Right lobe of liver (tissue), 6 donors: Measurements from ENCODE around the gene KRT35. TPM values are rescaled to one million over a fixed set of nuclear protein-coding genes. Genes with fewer than 3 reads are reported as not detected.

Experiments
- ATAC-seq, 4 donors: fragments of 200-7000 bp; cut with Tn5 transposase; one replicate each; pipeline ENCODE4 v1.9.1; 2020; ENCODE audit warnings: mild to moderate bottlenecking in 4 of 4, moderate library complexity in 4 of 4
- DNase-seq, 3 donors: peaks; one replicate each; pipeline ENCODE4 v3.0.0-alpha.2; 2020
- H3K27ac ChIP-seq, 3 donors: fragments of 200-600 bp; one replicate each; pipeline ENCODE4 v1.8.0; 2022
- H3K27me3 ChIP-seq, 2 donors: fragments of 200-600 bp; one replicate each; pipeline ENCODE4 v1.8.0; 2022
- H3K36me3 ChIP-seq, 4 donors: fragments of 200-600 bp; sonication (generic) in 1 of 4; one replicate each; pipeline versions ENCODE4 v1.5.1 to v1.8.0; 2017 to 2022; ENCODE audit warnings: control low read depth in 1 of 4
- H3K4me1 ChIP-seq, 4 donors: fragments of 200-600 bp; sonication (generic) in 1 of 4; one replicate each; pipeline versions ENCODE4 v1.5.1 to v1.8.0; 2017 to 2022; ENCODE audit warnings: control low read depth in 1 of 4
- H3K4me3 ChIP-seq, 3 donors: fragments of 200-600 bp; one replicate each; pipeline ENCODE4 v1.8.0; 2022
- H3K9me3 ChIP-seq, 4 donors: fragments of 200-600 bp; sonication (generic) in 1 of 4; one replicate each; pipeline versions ENCODE4 v1.5.1 to v1.8.0; 2017 to 2022; ENCODE audit warnings: control low read depth in 1 of 4
- CTCF ChIP-seq, 4 donors: fragments of 200-600 bp in 3 of 4; fragments of 450-650 bp in 1 of 4; IDR thresholded peaks; one replicate each; pipeline versions ENCODE4 v1.5.1 to v1.8.0; 2016 to 2022; ENCODE audit warnings: antibody characterized with exemption in 4 of 4, mild to moderate bottlenecking in 2 of 4
- POLR2A ChIP-seq: fragments of 450-650 bp; IDR thresholded peaks from one replicate; pipeline ENCODE4 v1.6.1; 2017; ENCODE audit warnings: antibody characterized with exemption, mild to moderate bottlenecking
- WGBS: methylation state at CpG from one replicate; pipeline ENCODE4 v1.1.6; 2018; ENCODE audit warnings: low coverage, low lambda C conversion rate; ENCODE audit not compliant: insufficient coverage; ENCODE audit errors: missing lambda C conversion rate; 5-methylcytosine and 5-hydroxymethylcytosine counted together
- intact Hi-C, 2 donors: fragments of 100-400 bp; cut with DNase I; formaldehyde crosslinking; loops; one replicate each; pipeline versions ENCODE4 v1.11.2 to v1.14.1; 2022
- total RNA-seq, 6 experiments: library from RNA; depleted of rRNA in 2 of 6; stranded (reverse); fragments of >200 nt in 2 of 6; fragmentation: NEBNext Ultra II Directional in 3 of 6; extraction: Animal tissue kit (Norgen Biotek cat#: 25700) in 3 of 6; gene quantifications; one replicate each; pipeline versions ENCODE4 v1.1.0 to v1.2.4, GENCODE V29; 2016 to 2023
- donor health status: DM: no; HTN: yes; CAD: no.
- donor health status: DM: no; HTN: no; CAD: no.
- donor health status: DM: no; HTN: no; CAD: no.
- donor health status: DM: no; HTN: yes; CAD: no.
- donor health status: DM: no; HTN: yes; CAD: no.

KRT35 gene
- total RNA-seq, 6 experiments from 2014 or later = not detected

- DNase-seq = no peak
- Histone ChIP-seq H3K9me3 (no peaks in the 10 kb centered on the region), H3K27ac (no peak overlapping the region), H3K27me3 (no peaks in the 10 kb centered on the region), H3K36me3 (no peaks in the 10 kb centered on the region), H3K4me1 (no peaks in the 10 kb centered on the region), H3K4me3 (no peak overlapping the region)
- whole genome bisulfite sequencing = 86% methylated on average over 5 of the region's 5 CpGs
- intact Hi-C loops = no loop called here
- TF ChIP-seq CTCF (IDR thresholded peaks at IDR 0.05) = no peak
- no peak for TF ChIP-seq POLR2A
- no peak for ATAC-seq
Measured at GRCh38 chr17:41513168-41513547, 32.2 kb upstream of the KRT35 start.

- WGBS = 46% methylated on average over 6 of the region's 7 CpGs
- H3K9me3 ChIP-seq = no peaks in the 10 kb centered on the region
Measured at GRCh38 chr17:41512546-41513167, 31.7 kb upstream of the KRT35 start.

GRCh38 chr17:41511716-41512115 is 30.8 kb upstream of the KRT35 start:
- H3K9me3 ChIP-seq = no peaks in the 10 kb centered on the region
- no peak overlapping the region for H3K4me3 ChIP-seq
- 51% methylated on average over 7 of the region's 10 CpGs for WGBS
- DNase-seq (no peak), ATAC-seq (no peak)
- TF ChIP-seq CTCF (IDR thresholded peaks at IDR 0.05) (no peak), POLR2A (no peak)
- no peaks in the 10 kb centered on the region for H3K27me3 ChIP-seq
- intact Hi-C loops = no loop called here
- H3K4me1 ChIP-seq = no peaks in the 10 kb centered on the region
- no peak overlapping the region for H3K27ac ChIP-seq
- no peaks in the 10 kb centered on the region for H3K36me3 ChIP-seq

More at GRCh38 chr17:41512546-41513167, 31.7 kb upstream of the KRT35 start:
- Histone ChIP-seq H3K27ac (no peak overlapping the region), H3K4me3 (no peak overlapping the region), H3K27me3 (no peaks in the 10 kb centered on the region), H3K4me1 (no peaks in the 10 kb centered on the region), H3K36me3 (no peaks in the 10 kb centered on the region)
- no peak for DNase-seq
- intact Hi-C loops = no loop called here
- TF ChIP-seq POLR2A = no peak
- no peak for TF ChIP-seq CTCF (IDR thresholded peaks at IDR 0.05)
- no peak for ATAC-seq

GRCh38 chr17:41511116-41511515 is 30.2 kb upstream of the KRT35 start:
- WGBS = 80% methylated on average over 1 of the region's 4 CpGs
- DNase-seq (no peak), ATAC-seq (no peak)
- Histone ChIP-seq H3K36me3 (no peaks in the 10 kb centered on the region), H3K9me3 (no peaks in the 10 kb centered on the region), H3K27me3 (no peaks in the 10 kb centered on the region), H3K27ac (no peak overlapping the region), H3K4me1 (no peaks in the 10 kb centered on the region), H3K4me3 (no peak overlapping the region)
- TF ChIP-seq CTCF (IDR thresholded peaks at IDR 0.05) (no peak), POLR2A (no peak)
- intact Hi-C loops = no loop called here
